H1 (cell line): Measurements from ENCODE around the gene CCL4. TPM values are rescaled to one million over a fixed set of nuclear protein-coding genes. Genes with fewer than 3 reads are reported as not detected.

Experiments
- CTCF ChIA-PET: fragments of 300-600 bp; sonication (Branson Sonifier 250); formaldehyde crosslinking; loops from one replicate; lab custom pipeline; 2021; ENCODE audit not compliant: partially characterized antibody; lab: Charles Lee
- POLR2A ChIA-PET: fragments of 300-600 bp; sonication (Branson Sonifier 250); formaldehyde crosslinking; loops from one replicate; lab custom pipeline; 2021; ENCODE audit warnings: inconsistent platforms; ENCODE audit not compliant: partially characterized antibody; lab: Charles Lee
- DNase-seq, 2 experiments: peaks; one replicate each; pipeline versions ENCODE4 v3.0.0 to v3.0.0-alpha.2; 2010 to 2022; ENCODE audit warnings: low spot score in 2 of 2, low read depth in 1 of 2, mixed read lengths in 1 of 2
- FAIRE-seq: peaks from 2 replicates; lab custom pipeline; 2011; peaks lifted over from hg19 to GRCh38; lab: Jason Lieb, UNC
- H2AFZ ChIP-seq: 2 replicates; pipeline ENCODE4 v1.8.1; 2012; ENCODE audit warnings: low read length, inconsistent platforms
- H2AK5ac ChIP-seq: 2 replicates; pipeline ENCODE4 v1.6.1; 2013; ENCODE audit warnings: low read depth, low read length
- H2BK120ac ChIP-seq: replicated peaks from 2 replicates; pipeline ENCODE3; 2013; ENCODE audit warnings: low read depth, low read length, inconsistent platforms
- H2BK12ac ChIP-seq: 2 replicates; pipeline ENCODE4 v1.6.1; 2013; ENCODE audit warnings: low read depth, low read length
- H2BK15ac ChIP-seq: 2 replicates; pipeline ENCODE4 v1.6.1; 2013; ENCODE audit warnings: low read length
- H2BK20ac ChIP-seq: 2 replicates; pipeline ENCODE4 v1.6.1; 2013; ENCODE audit warnings: low read length
- H2BK5ac ChIP-seq: 2 replicates; pipeline ENCODE4 v1.6.1; 2013; ENCODE audit warnings: low read depth, low read length
- H3K14ac ChIP-seq: 2 replicates; pipeline ENCODE4 v1.6.1; 2013; ENCODE audit warnings: inconsistent platforms; ENCODE audit not compliant: insufficient read length
- H3K18ac ChIP-seq: 2 replicates; pipeline ENCODE4 v1.6.1; 2013; ENCODE audit warnings: low read length; ENCODE audit errors: extremely low read depth
- H3K23ac ChIP-seq: 2 replicates; pipeline ENCODE4 v1.6.1; 2013; ENCODE audit warnings: inconsistent platforms; ENCODE audit not compliant: insufficient read length
- H3K23me2 ChIP-seq: 2 replicates; pipeline ENCODE4 v1.6.1; 2013; ENCODE audit warnings: low read depth, low read length
- H3K27ac ChIP-seq: 2 replicates; pipeline ENCODE4 v1.6.1; 2011; ENCODE audit warnings: low read depth, low read length, inconsistent platforms
- H3K27me3 ChIP-seq, 4 experiments: replicated peaks in 1 of 4; 1 replicate in 1 of 4; 2 replicates in 3 of 4; pipeline versions ENCODE4 v1.6.1 to v1.8.1; 2011 to 2013; ENCODE audit warnings: low read length in 3 of 4, mild to moderate bottlenecking in 3 of 4, inconsistent platforms in 2 of 4, mixed read lengths in 2 of 4, moderate library complexity in 1 of 4; ENCODE audit not compliant: control insufficient read depth in 3 of 4, insufficient read depth in 3 of 4; ENCODE audit errors: extremely low read depth in 1 of 4
- H3K36me3 ChIP-seq, 4 experiments: 2 replicates each; pipeline versions ENCODE4 v1.6.1 to v1.8.1; 2011 to 2013; ENCODE audit warnings: mild to moderate bottlenecking in 4 of 4, low read length in 3 of 4, moderate library complexity in 2 of 4, control low read depth in 1 of 4, inconsistent platforms in 1 of 4; ENCODE audit not compliant: insufficient read depth in 4 of 4, control insufficient read depth in 2 of 4
- H3K4ac ChIP-seq: replicated peaks from 2 replicates; pipeline ENCODE3; 2013; ENCODE audit warnings: low read length, low read depth, mixed read lengths, inconsistent platforms; ENCODE audit not compliant: insufficient read length
- H3K4me1 ChIP-seq, 4 experiments: replicated peaks in 1 of 4; 1 replicate in 1 of 4; 2 replicates in 3 of 4; pipeline versions ENCODE4 v1.6.1 to v1.8.1; 2011 to 2013; ENCODE audit warnings: low read length in 3 of 4, inconsistent platforms in 2 of 4, mixed read lengths in 1 of 4; ENCODE audit not compliant: insufficient read depth in 4 of 4, control insufficient read depth in 3 of 4
- H3K4me2 ChIP-seq, 2 experiments: 2 replicates each; pipeline versions ENCODE4 v1.6.1 to v1.8.1; 2011 to 2013; ENCODE audit warnings: low read depth in 2 of 2, low read length in 2 of 2, control low read depth in 1 of 2, inconsistent platforms in 1 of 2, mild to moderate bottlenecking in 1 of 2; ENCODE audit not compliant: insufficient read depth in 1 of 2
- H3K4me3 ChIP-seq, 4 experiments: fragments of 200-600, 300-600 bp in 1 of 4; sonication (generic), shearing (Covaris generic), sonication (Bioruptor Twin) in 1 of 4; 2 replicates each; pipeline versions ENCODE4 v1.5.1 to v1.8.1; 2011 to 2016; ENCODE audit warnings: low read length in 4 of 4, low read depth in 3 of 4, control low read depth in 2 of 4, inconsistent platforms in 2 of 4, mild to moderate bottlenecking in 2 of 4, mixed read lengths in 1 of 4, moderate library complexity in 1 of 4; ENCODE audit not compliant: insufficient read depth in 2 of 4; ENCODE audit errors: extremely low read depth in 1 of 4
- H3K56ac ChIP-seq: replicated peaks from 2 replicates; pipeline ENCODE3; 2013; ENCODE audit warnings: low read depth, mild to moderate bottlenecking, mixed read lengths, low read length, inconsistent platforms; ENCODE audit not compliant: insufficient read length
- H3K79me1 ChIP-seq: 2 replicates; pipeline ENCODE4 v1.6.1; 2013; ENCODE audit warnings: low read depth, low read length, control low read depth
- H3K79me2 ChIP-seq, 2 experiments: 2 replicates each; pipeline versions ENCODE4 v1.6.1 to v1.8.1; 2012 to 2013; ENCODE audit warnings: low read length in 2 of 2, mild to moderate bottlenecking in 2 of 2, inconsistent platforms in 1 of 2; ENCODE audit not compliant: insufficient read depth in 2 of 2, control insufficient read depth in 1 of 2
- H3K9ac ChIP-seq, 4 experiments: replicated peaks in 1 of 4; 1 replicate in 1 of 4; 2 replicates in 3 of 4; pipeline versions ENCODE4 v1.6.1 to v1.8.1; 2011 to 2013; ENCODE audit warnings: low read depth in 3 of 4, low read length in 3 of 4, control low read depth in 2 of 4, mild to moderate bottlenecking in 2 of 4, moderate library complexity in 2 of 4, inconsistent platforms in 1 of 4; ENCODE audit errors: extremely low read depth in 1 of 4
- H3K9me3 ChIP-seq, 2 experiments: 2 replicates each; pipeline versions ENCODE4 v1.6.1 to v1.8.1; 2012 to 2013; ENCODE audit warnings: mild to moderate bottlenecking in 2 of 2, moderate library complexity in 2 of 2, control low read depth in 1 of 2, inconsistent platforms in 1 of 2, low read depth in 1 of 2, low read length in 1 of 2, mixed read lengths in 1 of 2; ENCODE audit not compliant: insufficient read depth in 2 of 2
- H4K20me1 ChIP-seq, 2 experiments: replicated peaks in 1 of 2; 2 replicates each; pipeline versions ENCODE3 to v1.8.1; 2011 to 2013; ENCODE audit warnings: inconsistent platforms in 2 of 2, low read length in 2 of 2, mild to moderate bottlenecking in 1 of 2; ENCODE audit not compliant: insufficient read depth in 2 of 2, control insufficient read depth in 1 of 2
- H4K5ac ChIP-seq: 2 replicates; pipeline ENCODE4 v1.6.1; 2013; ENCODE audit warnings: low read length, low read depth, mixed read lengths, inconsistent platforms; ENCODE audit not compliant: insufficient read length
- H4K8ac ChIP-seq: 2 replicates; pipeline ENCODE4 v1.8.0; 2013; ENCODE audit warnings: mild to moderate bottlenecking, moderate library complexity, low read length, inconsistent platforms; ENCODE audit not compliant: insufficient read depth; ENCODE audit errors: extremely low read depth
- H4K91ac ChIP-seq: replicated peaks from 2 replicates; pipeline ENCODE3; 2013; ENCODE audit warnings: low read length, mixed read lengths, inconsistent platforms; ENCODE audit not compliant: insufficient read length
- CTCF ChIP-seq, 3 experiments: IDR thresholded peaks; 1 replicate in 2 of 3; 2 replicates in 1 of 3; pipeline versions ENCODE4 v1.5.1 to v1.6.1; 2011; ENCODE audit warnings: low read length in 3 of 3, mild to moderate bottlenecking in 3 of 3, inconsistent platforms in 2 of 3, low read depth in 1 of 3, moderate library complexity in 1 of 3; ENCODE audit not compliant: insufficient read depth in 1 of 3; ENCODE audit errors: control extremely low read depth in 1 of 3
- RAD21 ChIP-seq, 2 experiments: IDR thresholded peaks in 1 of 2; conservative IDR thresholded peaks in 1 of 2; 2 replicates each; pipeline ENCODE4 v1.6.1; 2011; ENCODE audit warnings: low read depth in 2 of 2, low read length in 2 of 2, improper control_type of control experiment in 1 of 2, inconsistent platforms in 1 of 2, mild to moderate bottlenecking in 1 of 2, moderate library complexity in 1 of 2
- WGBS, 2 experiments: shearing (Covaris generic) in 1 of 2; methylation state at CpG; one replicate each; pipeline versions ENCODE4 v1.1.6 to v1.1.7; 2013 to 2015; ENCODE audit warnings: low lambda C conversion rate in 2 of 2, mixed read lengths in 2 of 2, inconsistent platforms in 1 of 2, low coverage in 1 of 2, missing lambda C conversion rate in 1 of 2; ENCODE audit not compliant: insufficient replicate concordance in 2 of 2, insufficient coverage in 1 of 2, insufficient read length in 1 of 2; ENCODE audit errors: extremely low coverage in 1 of 2, missing lambda C conversion rate in 1 of 2; 5-methylcytosine and 5-hydroxymethylcytosine counted together
- polyA plus RNA-seq, 7 experiments: library from polyadenylated mRNA; depleted of rRNA in 3 of 7; stranded (reverse) in 5 of 7; unstranded in 2 of 7; fragments of >200 nt in 5 of 7; fragments of 200-250 nt in 2 of 7; gene quantifications; 1 replicate in 5 of 7; 2 replicates in 1 of 7; 4 replicates in 1 of 7; pipeline versions ENCODE4 v1.2.1 to v1.2.3, GENCODE V29; 2011 to 2013; ENCODE audit warnings: missing spikeins in 2 of 7, mixed read lengths in 2 of 7
- total RNA-seq: library from RNA; stranded (reverse); fragmentation: NEBNext Ultra II Directional; extraction: Animal tissue kit (Norgen Biotek cat#: 25700); gene quantifications from 2 replicates; pipeline ENCODE4 v1.2.1, GENCODE V29; 2021
- TF ChIP-seq, protein P1 (sequence below): IDR thresholded peaks from 2 replicates; pipeline ENCODE4 v1.6.1; 2012; ENCODE audit warnings: inconsistent platforms

The CCL4 gene
- total and polyA plus RNA-seq, 2 of the 8 experiments (the other 6 are each of a cell fraction or from before 2014, with no cell fraction given) = not detected

DNA sequence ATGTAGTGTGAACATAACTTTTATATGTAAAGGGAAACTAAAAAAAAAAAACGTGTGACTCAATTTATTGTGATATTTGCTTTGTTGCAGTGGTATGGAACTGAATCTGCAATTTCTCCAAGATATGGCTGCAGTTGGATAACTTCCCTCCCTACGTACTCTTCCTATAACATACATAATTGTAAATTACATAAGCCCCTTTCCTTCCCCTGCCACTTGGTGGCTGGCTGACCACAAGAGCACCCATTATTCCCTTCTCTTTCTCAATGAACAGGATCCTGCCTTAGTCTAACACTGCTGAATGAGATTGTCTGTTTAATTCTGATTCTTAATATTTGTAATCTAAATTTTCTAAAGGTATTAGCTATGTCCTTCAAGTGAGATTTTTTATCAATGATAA is 27.8 kb downstream of the CCL4 start:
- no peaks in the 10 kb centered on the region for H4K20me1 ChIP-seq
- no peaks in the 10 kb centered on the region for H3K79me1 ChIP-seq
- no peaks in the 10 kb centered on the region for H3K36me3 ChIP-seq
- TF ChIP-seq, protein P1, sequence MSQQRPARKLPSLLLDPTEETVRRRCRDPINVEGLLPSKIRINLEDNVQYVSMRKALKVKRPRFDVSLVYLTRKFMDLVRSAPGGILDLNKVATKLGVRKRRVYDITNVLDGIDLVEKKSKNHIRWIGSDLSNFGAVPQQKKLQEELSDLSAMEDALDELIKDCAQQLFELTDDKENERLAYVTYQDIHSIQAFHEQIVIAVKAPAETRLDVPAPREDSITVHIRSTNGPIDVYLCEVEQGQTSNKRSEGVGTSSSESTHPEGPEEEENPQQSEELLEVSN = no peak
- TF ChIP-seq CTCF (IDR thresholded peaks at IDR 0.05; ENCODE audit: control extremely low read depth in 1 of 3, insufficient read depth in 1 of 3, low read depth in 1 of 3, low read length in 3 of 3) (peak in 1 of 3 experiments; percentile 10; a peak in 1 of 4 replicates), RAD21 (IDR thresholded peaks at IDR 0.05 in 1 of 2, conservative IDR thresholded peaks at IDR 0.05 in 1 of 2; ENCODE audit: low read depth in 2 of 2, low read length in 2 of 2) (peak in 1 of 2 experiments; percentile 14; a peak in 1 of 4 replicates)
- H4K5ac ChIP-seq = no peak overlapping the region
- H3K4ac ChIP-seq = no peak overlapping the region
- no peaks in the 10 kb centered on the region for H3K23me2 ChIP-seq
- DNase-seq (no peak), FAIRE-seq (no peak)
- no peak overlapping the region for H3K4me3 ChIP-seq
- no peak overlapping the region for H2BK5ac ChIP-seq
- WGBS, 2 experiments = 81% methylated on average over 2 of the region's 2 CpGs; no CpG with 5 or more reads in 1 of the 2 experiments
- no peak overlapping the region for H3K9ac ChIP-seq
- no peak overlapping the region for H2BK15ac ChIP-seq
- H3K4me1 ChIP-seq = no peaks in the 10 kb centered on the region
- H3K27me3 ChIP-seq = no peaks in the 10 kb centered on the region
- H3K79me2 ChIP-seq = no peaks in the 10 kb centered on the region
- no peak overlapping the region for H3K27ac ChIP-seq
- H3K56ac ChIP-seq = no peak overlapping the region
- no peak overlapping the region for H2BK12ac ChIP-seq
- no peak overlapping the region for H2BK120ac ChIP-seq
- H2BK20ac ChIP-seq = no peak overlapping the region
- H2AK5ac ChIP-seq = no peak overlapping the region
- POLR2A ChIA-PET = no interaction called here
- no peak overlapping the region for H3K18ac ChIP-seq
- H3K14ac ChIP-seq = no peak overlapping the region
- H3K4me2 ChIP-seq = no peak overlapping the region
- no peaks in the 10 kb centered on the region for H3K9me3 ChIP-seq
- no peak overlapping the region for H4K91ac ChIP-seq
- CTCF ChIA-PET = interaction anchor here (0.6 to 5.0 kb wide), 3 partner anchors 13 to 185 kb away, joined by 3 to 20 read pairs (median 6); no protein-coding TSS in a partner anchor
- no peak overlapping the region for H4K8ac ChIP-seq
- no peak overlapping the region for H2AFZ ChIP-seq
- no peak overlapping the region for H3K23ac ChIP-seq
